ENCODE measurements around the gene FAM25G.
"Not testable (repeated sequence)": the region's sequence is repeated elsewhere in the genome, so short reads cannot be mapped to it uniquely, and the experiment has no call there.

DNA sequence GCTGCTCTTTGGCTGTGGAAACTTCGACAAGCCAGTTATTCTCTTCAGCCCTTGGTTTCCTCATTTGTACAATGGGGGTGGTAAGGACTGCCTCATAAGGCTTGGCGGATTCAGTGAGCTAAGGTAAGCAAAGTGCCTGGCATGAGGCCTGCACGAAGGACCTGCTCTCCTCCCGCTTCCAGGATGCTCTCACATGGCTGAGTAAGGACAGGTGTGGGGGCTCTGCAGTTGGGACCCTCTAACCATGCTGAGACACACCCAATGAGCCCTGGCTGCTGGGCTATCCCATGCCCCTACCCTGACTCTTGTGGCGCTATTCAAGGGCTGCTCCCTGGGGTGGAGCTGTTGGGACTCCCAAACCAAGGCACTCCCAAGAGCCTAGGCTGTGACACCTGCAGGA, 16.4 kb downstream of the FAM25G start:
- not testable (repeated sequence) for TF ChIP-seq POLR2A, CTCF (IDR thresholded peaks at IDR 0.05)
